ENCODE measurements around the gene TBC1D8. TPM values are rescaled to one million over a fixed set of nuclear protein-coding genes. Genes with fewer than 3 reads are reported as not detected.
A peak's percentile ranks its signal among the peaks of the same experiment; 100 is the strongest.

Gene TBC1D8
- polyA plus RNA-seq, 4 donors, result 12.6 to 113 (median 28.2) TPM

GRCh38 chr2:101116348-101116747 lies 34.8 kb downstream of the TBC1D8 start:
- Histone ChIP-seq H3K27ac (ENCODE audit: low read depth in 1 of 3, low read length in 2 of 3) (no peak overlapping the region), H3K27me3 (ENCODE audit: control insufficient read depth in 3 of 3, insufficient read depth in 3 of 3, low read length in 3 of 3) (no peaks in the 10 kb centered on the region), H3K9me3 (ENCODE audit: control insufficient read depth in 2 of 2, insufficient read depth in 1 of 2, low read depth in 1 of 2, low read length in 1 of 2) (no peaks in the 10 kb centered on the region), H3K4me1 (ENCODE audit: control insufficient read depth in 3 of 3, insufficient read depth in 2 of 3, low read depth in 1 of 3, low read length in 2 of 3) (peaks cover 8 to 24% (median 23%) of the 10 kb centered on the region in 3 donors), H3K36me3 (ENCODE audit: control insufficient read depth in 3 of 3, insufficient read depth in 2 of 3, low read depth in 1 of 3, low read length in 3 of 3) (no peaks in the 10 kb centered on the region), H3K4me3 (ENCODE audit: low read depth in 1 of 3, low read length in 3 of 3) (no peak overlapping the region)
- no peak for DNase-seq
- 66 to 74% (median 70%) methylated on average over 4 of the region's 4 CpGs for WGBS, 3 donors
- FAIRE-seq, result no peak

DNA sequence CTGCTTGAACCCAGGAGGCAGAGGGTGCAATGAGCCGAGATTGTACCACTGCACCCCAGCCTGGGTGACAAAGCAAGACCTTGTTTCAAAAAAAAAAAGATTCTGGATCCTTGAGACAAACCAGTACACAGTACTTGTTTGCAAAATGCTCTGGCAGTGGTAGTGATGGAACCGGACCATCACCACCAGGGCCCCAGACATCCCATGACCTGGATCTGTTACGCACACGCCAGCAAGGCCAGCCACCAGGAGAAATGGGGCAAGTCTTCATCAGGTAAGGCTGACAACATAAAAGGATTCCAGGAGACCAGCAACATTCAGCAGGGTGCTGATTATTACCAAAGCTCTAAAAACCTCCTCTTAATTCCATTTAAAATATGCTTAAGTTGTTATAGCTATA lies 35.5 kb downstream of the TBC1D8 start:
- H3K36me3 ChIP-seq (ENCODE audit: control insufficient read depth in 3 of 3, insufficient read depth in 2 of 3, low read depth in 1 of 3, low read length in 3 of 3), result peaks cover 0 to 2% (median 0%) of the 10 kb centered on the region in 3 donors
- no peaks in the 10 kb centered on the region for H3K9me3 ChIP-seq (ENCODE audit: control insufficient read depth in 2 of 2, insufficient read depth in 1 of 2, low read depth in 1 of 2, low read length in 1 of 2)
- no peaks in the 10 kb centered on the region for H3K27me3 ChIP-seq (ENCODE audit: control insufficient read depth in 3 of 3, insufficient read depth in 3 of 3, low read length in 3 of 3)
- no peak for FAIRE-seq
- DNase-seq, result no peak
- WGBS, 3 donors, result 93 to 97% (median 96%) methylated on average over 4 of the region's 4 CpGs
- H3K4me3 ChIP-seq (ENCODE audit: low read depth in 1 of 3, low read length in 3 of 3), result no peak overlapping the region
- H3K27ac ChIP-seq (ENCODE audit: low read depth in 1 of 3, low read length in 2 of 3), result no peak overlapping the region
- peaks cover 8 to 22% (median 17%) of the 10 kb centered on the region in 3 donors for H3K4me1 ChIP-seq (ENCODE audit: control insufficient read depth in 3 of 3, insufficient read depth in 2 of 3, low read depth in 1 of 3, low read length in 2 of 3)

DNA sequence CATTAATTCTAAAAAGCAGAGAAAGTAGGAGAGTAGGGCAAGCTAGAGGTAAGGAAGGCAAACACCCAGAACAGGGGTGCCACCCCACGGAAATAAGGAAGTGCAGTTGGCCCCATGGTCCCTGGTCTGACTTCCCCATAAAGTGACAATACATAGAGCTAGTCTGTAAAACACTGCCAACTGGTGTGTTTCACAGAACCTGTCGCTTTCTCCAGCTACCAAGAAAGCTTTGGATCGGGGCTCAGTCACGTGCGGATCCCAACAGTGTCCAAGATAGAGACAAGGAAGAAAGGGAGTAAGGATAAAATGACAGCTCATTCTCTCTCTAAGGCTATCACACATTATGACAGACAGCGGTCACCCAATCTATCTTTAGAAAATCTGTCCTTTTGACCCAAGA lies 36.4 kb downstream of the TBC1D8 start:
- no peak overlapping the region for H3K4me3 ChIP-seq (ENCODE audit: low read depth in 1 of 3, low read length in 3 of 3)
- FAIRE-seq (no peak), DNase-seq (peak; percentile 16 to 43)
- H3K27me3 ChIP-seq (ENCODE audit: control insufficient read depth in 3 of 3, insufficient read depth in 3 of 3, low read length in 3 of 3), result no peaks in the 10 kb centered on the region
- H3K36me3 ChIP-seq (ENCODE audit: control insufficient read depth in 3 of 3, insufficient read depth in 2 of 3, low read depth in 1 of 3, low read length in 3 of 3), result peaks cover 0 to 2% (median 0%) of the 10 kb centered on the region in 3 donors
- H3K9me3 ChIP-seq (ENCODE audit: control insufficient read depth in 2 of 2, insufficient read depth in 1 of 2, low read depth in 1 of 2, low read length in 1 of 2), result no peaks in the 10 kb centered on the region
- peak overlapping the region in 2 of 3 donors; percentile 35 to 37 for H3K27ac ChIP-seq (ENCODE audit: low read depth in 1 of 3, low read length in 2 of 3)
- 46 to 55% (median 54%) methylated on average over 6 of the region's 6 CpGs for WGBS, 3 donors
- H3K4me1 ChIP-seq (ENCODE audit: control insufficient read depth in 3 of 3, insufficient read depth in 2 of 3, low read depth in 1 of 3, low read length in 2 of 3), result peaks cover 3 to 14% (median 10%) of the 10 kb centered on the region in 3 donors

DNA sequence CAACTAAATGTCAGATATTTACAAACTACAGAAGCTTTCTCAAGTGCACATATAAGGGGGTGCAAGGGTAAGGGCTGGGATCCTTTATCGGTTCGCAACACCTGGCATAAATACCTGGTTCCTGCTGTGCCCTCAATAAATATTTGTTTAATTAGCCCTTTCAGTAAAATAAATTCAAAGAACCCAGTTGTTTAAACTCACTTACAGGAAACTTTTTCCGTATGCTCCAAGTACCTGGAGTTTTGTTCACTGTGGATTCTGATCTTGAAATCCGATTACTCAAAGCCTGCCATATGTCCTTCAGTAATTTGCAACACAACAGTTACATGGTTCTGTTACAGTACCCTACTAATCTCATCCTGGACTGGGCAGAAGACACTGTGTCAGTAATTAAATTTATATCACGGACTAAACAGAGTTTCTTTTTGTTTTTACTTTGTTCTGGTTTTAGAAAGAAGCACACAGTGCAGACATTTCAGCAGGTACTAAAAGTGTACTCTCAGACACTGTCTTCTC lies 36.9 kb downstream of the TBC1D8 start:
- H3K9me3 ChIP-seq (ENCODE audit: control insufficient read depth in 2 of 2, insufficient read depth in 1 of 2, low read depth in 1 of 2, low read length in 1 of 2), result no peaks in the 10 kb centered on the region
- DNase-seq (no peak), FAIRE-seq (no peak)
- 22 to 62% (median 45%) methylated on average over 5 of the region's 5 CpGs for WGBS, 3 donors
- peaks cover 0 to 14% (median 14%) of the 10 kb centered on the region in 3 donors for H3K4me1 ChIP-seq (ENCODE audit: control insufficient read depth in 3 of 3, insufficient read depth in 2 of 3, low read depth in 1 of 3, low read length in 2 of 3)
- H3K27ac ChIP-seq (ENCODE audit: low read depth in 1 of 3, low read length in 2 of 3), result peak overlapping the region in 2 of 3 donors; percentile 35 to 37
- no peaks in the 10 kb centered on the region for H3K27me3 ChIP-seq (ENCODE audit: control insufficient read depth in 3 of 3, insufficient read depth in 3 of 3, low read length in 3 of 3)
- peaks cover 0 to 2% (median 0%) of the 10 kb centered on the region in 3 donors for H3K36me3 ChIP-seq (ENCODE audit: control insufficient read depth in 3 of 3, insufficient read depth in 2 of 3, low read depth in 1 of 3, low read length in 3 of 3)
- H3K4me3 ChIP-seq (ENCODE audit: low read depth in 1 of 3, low read length in 3 of 3), result no peak overlapping the region

DNA sequence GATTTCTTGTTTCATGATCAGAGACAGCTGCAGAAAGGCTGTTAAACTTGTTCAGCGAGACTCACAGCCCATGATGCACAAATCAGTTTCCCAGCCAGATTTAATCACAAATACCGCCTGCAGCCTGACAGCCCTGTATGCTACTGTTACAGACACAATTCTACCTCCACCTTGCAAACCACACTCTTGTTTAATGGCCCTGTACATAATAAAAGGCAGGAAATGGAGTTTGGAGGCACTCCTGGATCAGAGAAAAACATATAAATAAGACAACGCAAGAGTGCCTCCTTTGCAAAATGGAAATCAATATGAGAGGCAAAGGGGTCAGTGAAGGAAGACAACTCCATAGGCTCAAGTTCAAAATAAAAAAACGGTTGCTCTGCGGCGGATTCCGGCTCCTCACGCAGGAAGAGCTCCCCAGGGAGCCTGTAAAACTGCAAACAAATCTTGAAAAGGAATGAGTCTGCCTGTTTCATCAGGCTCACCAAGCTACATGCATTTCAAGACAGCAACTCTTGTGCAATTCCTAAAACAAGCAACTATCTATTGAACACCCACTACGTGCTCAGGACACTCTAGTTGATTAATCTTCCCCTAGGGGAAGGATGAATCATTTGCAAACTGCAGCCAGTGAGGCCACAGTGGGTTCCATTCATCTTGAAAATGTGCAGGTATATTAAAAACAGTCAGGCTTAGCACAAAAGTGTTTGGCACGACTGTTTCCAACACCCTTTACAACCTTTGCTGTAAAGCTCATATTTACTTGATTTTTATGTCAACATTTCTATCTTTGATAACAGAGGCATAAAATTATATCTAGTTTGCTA lies 37.5 kb downstream of the TBC1D8 start:
- Histone ChIP-seq H3K4me1 (ENCODE audit: control insufficient read depth in 3 of 3, insufficient read depth in 2 of 3, low read depth in 1 of 3, low read length in 2 of 3) (peaks cover 0 to 14% (median 14%) of the 10 kb centered on the region in 3 donors), H3K27ac (ENCODE audit: low read depth in 1 of 3, low read length in 2 of 3) (no peak overlapping the region), H3K4me3 (ENCODE audit: low read depth in 1 of 3, low read length in 3 of 3) (no peak overlapping the region), H3K9me3 (ENCODE audit: control insufficient read depth in 2 of 2, insufficient read depth in 1 of 2, low read depth in 1 of 2, low read length in 1 of 2) (no peaks in the 10 kb centered on the region), H3K36me3 (ENCODE audit: control insufficient read depth in 3 of 3, insufficient read depth in 2 of 3, low read depth in 1 of 3, low read length in 3 of 3) (peaks cover 0 to 2% (median 0%) of the 10 kb centered on the region in 3 donors), H3K27me3 (ENCODE audit: control insufficient read depth in 3 of 3, insufficient read depth in 3 of 3, low read length in 3 of 3) (no peaks in the 10 kb centered on the region)
- FAIRE-seq (no peak), DNase-seq (peak in 1 of 2 donors; percentile 18)
- 22 to 34% (median 27%) methylated on average over 10 of the region's 10 CpGs for WGBS, 3 donors

DNA sequence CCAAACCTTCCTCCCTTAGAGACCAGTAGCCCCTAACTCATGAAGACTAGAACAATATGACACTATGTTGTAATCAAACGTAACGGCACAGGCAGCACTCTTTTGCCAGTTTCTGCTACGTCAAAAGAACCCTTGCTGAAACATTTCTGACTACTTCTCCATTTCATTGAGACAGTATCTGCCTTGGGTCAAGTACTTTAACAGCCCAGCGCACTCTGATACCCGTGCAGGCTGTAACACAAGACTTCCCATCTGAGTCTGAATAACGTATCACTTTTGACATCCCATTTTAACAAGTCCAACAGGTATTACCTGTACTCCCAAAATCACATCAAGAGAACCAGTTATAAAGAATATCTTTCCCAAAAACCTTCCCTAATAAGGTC lies 38.4 kb downstream of the TBC1D8 start:
- Histone ChIP-seq H3K27me3 (ENCODE audit: control insufficient read depth in 3 of 3, insufficient read depth in 3 of 3, low read length in 3 of 3) (no peaks in the 10 kb centered on the region), H3K27ac (ENCODE audit: low read depth in 1 of 3, low read length in 2 of 3) (no peak overlapping the region), H3K4me3 (ENCODE audit: low read depth in 1 of 3, low read length in 3 of 3) (no peak overlapping the region), H3K36me3 (ENCODE audit: control insufficient read depth in 3 of 3, insufficient read depth in 2 of 3, low read depth in 1 of 3, low read length in 3 of 3) (peaks cover 0 to 2% (median 0%) of the 10 kb centered on the region in 3 donors), H3K9me3 (ENCODE audit: control insufficient read depth in 2 of 2, insufficient read depth in 1 of 2, low read depth in 1 of 2, low read length in 1 of 2) (no peaks in the 10 kb centered on the region), H3K4me1 (ENCODE audit: control insufficient read depth in 3 of 3, insufficient read depth in 2 of 3, low read depth in 1 of 3, low read length in 2 of 3) (peaks cover 0 to 14% (median 14%) of the 10 kb centered on the region in 3 donors)
- 68 to 78% (median 78%) methylated on average over 6 of the region's 6 CpGs for WGBS, 3 donors
- FAIRE-seq, result no peak
- DNase-seq, result no peak

DNA sequence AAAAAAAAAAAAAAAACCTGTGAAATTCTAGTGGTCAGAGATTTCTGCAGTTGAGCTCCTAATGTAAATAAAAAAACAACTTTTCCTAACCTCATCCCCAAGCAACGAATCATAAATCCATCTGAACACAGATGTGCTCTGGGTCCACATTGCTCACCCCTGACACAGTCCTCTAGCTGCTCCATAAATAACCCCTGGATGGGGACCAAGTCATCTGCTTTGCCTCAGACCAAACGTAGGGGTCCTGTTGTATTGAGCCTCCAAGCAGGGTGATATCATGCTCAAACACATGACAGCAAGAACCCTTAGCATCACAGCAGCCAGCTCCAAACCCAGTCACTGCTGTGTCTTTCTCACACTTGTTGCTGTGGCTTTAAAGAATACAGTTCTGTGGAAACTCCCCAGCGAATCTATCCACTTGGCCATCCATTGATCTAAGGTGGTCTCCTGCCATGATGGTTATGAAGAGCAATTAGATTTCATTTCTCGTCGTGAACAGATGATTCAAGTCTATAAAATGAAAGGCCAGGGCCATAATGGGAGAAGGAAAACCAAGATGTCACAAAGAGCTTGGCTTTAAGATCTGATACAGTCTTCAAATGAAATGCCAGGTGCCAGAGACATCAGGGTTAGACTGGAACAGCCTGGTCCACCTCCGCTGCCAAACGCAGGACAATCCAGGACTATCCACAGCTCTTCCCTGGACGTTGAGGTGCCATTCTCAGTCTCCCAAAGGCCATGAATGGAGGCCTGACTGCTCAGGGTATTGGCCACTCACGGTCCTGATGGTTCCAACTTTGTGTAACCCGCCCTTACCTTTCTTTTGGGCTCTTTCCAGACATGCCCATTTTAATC lies 39.0 kb downstream of the TBC1D8 start:
- Histone ChIP-seq H3K4me3 (ENCODE audit: low read depth in 1 of 3, low read length in 3 of 3) (no peak overlapping the region), H3K27me3 (ENCODE audit: control insufficient read depth in 3 of 3, insufficient read depth in 3 of 3, low read length in 3 of 3) (no peaks in the 10 kb centered on the region), H3K4me1 (ENCODE audit: control insufficient read depth in 3 of 3, insufficient read depth in 2 of 3, low read depth in 1 of 3, low read length in 2 of 3) (peaks cover 0 to 16% (median 14%) of the 10 kb centered on the region in 3 donors), H3K36me3 (ENCODE audit: control insufficient read depth in 3 of 3, insufficient read depth in 2 of 3, low read depth in 1 of 3, low read length in 3 of 3) (peaks cover 0 to 2% (median 0%) of the 10 kb centered on the region in 3 donors), H3K27ac (ENCODE audit: low read depth in 1 of 3, low read length in 2 of 3) (no peak overlapping the region), H3K9me3 (ENCODE audit: control insufficient read depth in 2 of 2, insufficient read depth in 1 of 2, low read depth in 1 of 2, low read length in 1 of 2) (no peaks in the 10 kb centered on the region)
- WGBS, 3 donors, result 79 to 86% (median 83%) methylated on average over 10 of the region's 10 CpGs
- FAIRE-seq, result no peak
- DNase-seq, result no peak

DNA sequence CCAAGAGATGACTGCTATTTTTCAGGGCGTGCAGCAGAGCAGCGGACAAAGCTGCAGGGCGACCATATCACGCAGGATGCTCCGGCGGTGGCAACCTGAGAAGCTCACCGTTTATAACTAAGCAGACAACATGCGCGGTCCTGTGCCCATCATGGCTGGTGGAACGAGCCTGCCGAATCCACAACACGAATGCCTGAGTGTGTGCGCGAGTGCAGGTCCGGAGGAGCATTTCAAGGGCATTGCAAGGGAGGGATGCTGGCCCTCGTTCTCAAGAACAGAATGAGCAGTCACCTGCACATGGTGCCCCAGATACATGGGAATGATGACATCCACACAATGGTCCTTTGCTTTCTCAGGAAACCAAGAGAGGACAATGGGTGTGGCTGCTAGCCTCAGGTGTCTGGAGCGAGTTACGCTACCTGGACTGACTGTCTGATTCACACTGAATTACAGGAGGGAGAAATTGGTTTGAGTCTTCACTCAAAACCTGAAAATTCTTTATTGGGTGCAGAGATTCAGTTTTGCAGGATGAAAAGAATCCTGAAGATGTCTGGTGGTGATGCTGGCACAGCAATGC lies 39.8 kb downstream of the TBC1D8 start:
- Histone ChIP-seq H3K27me3 (ENCODE audit: control insufficient read depth in 3 of 3, insufficient read depth in 3 of 3, low read length in 3 of 3) (no peaks in the 10 kb centered on the region), H3K4me1 (ENCODE audit: control insufficient read depth in 3 of 3, insufficient read depth in 2 of 3, low read depth in 1 of 3, low read length in 2 of 3) (peaks cover 0 to 22% (median 14%) of the 10 kb centered on the region in 3 donors), H3K27ac (ENCODE audit: low read depth in 1 of 3, low read length in 2 of 3) (no peak overlapping the region), H3K9me3 (ENCODE audit: control insufficient read depth in 2 of 2, insufficient read depth in 1 of 2, low read depth in 1 of 2, low read length in 1 of 2) (no peaks in the 10 kb centered on the region), H3K4me3 (ENCODE audit: low read depth in 1 of 3, low read length in 3 of 3) (no peak overlapping the region), H3K36me3 (ENCODE audit: control insufficient read depth in 3 of 3, insufficient read depth in 2 of 3, low read depth in 1 of 3, low read length in 3 of 3) (peaks cover 0 to 2% (median 0%) of the 10 kb centered on the region in 3 donors)
- FAIRE-seq (no peak), DNase-seq (no peak)
- 96 to 97% (median 96%) methylated on average over 18 of the region's 18 CpGs for WGBS, 3 donors
